H4 (cell line): ENCODE results near the gene BCR. TPM values are rescaled to one million over a fixed set of nuclear protein-coding genes. Genes with fewer than 3 reads are reported as not detected.
"Not testable (repeated sequence)": the region's sequence is repeated elsewhere in the genome, so short reads cannot be mapped to it uniquely, and the experiment has no call there.

Experiments used
- DNase-seq: peaks from one replicate; pipeline ENCODE4 v3.0.0-alpha.2; 2015; ENCODE audit warnings: low spot score
- total RNA-seq: library from RNA; depleted of rRNA; stranded (reverse); fragments of >200 nt; shearing (Covaris generic); gene quantifications from 2 replicates; pipeline ENCODE4 v1.2.3, GENCODE V29; 2014; rRNA removed

The BCR gene
- total RNA-seq, 1 experiment from 2014 or later: 10.1 TPM

DNA sequence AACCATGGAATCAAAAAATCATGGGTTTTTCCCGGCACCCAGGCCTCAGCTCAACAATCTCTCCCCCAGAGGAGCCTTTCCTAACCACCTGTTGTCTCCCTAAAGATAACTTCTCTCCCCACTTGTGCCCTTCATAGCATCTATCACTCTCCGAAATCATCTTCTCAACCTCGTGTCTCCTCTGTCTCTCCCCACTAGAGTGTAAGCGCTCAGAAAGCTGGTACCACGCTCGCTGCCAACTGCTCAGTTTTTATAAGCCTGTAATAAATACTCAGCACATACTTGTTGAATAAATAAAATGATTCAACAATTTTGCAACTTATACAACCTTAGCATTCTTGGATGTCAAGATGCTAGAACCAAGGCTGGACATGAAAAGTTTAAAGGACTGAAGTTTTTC is 185.2 kb downstream of the BCR start:
- no peak for DNase-seq

DNA sequence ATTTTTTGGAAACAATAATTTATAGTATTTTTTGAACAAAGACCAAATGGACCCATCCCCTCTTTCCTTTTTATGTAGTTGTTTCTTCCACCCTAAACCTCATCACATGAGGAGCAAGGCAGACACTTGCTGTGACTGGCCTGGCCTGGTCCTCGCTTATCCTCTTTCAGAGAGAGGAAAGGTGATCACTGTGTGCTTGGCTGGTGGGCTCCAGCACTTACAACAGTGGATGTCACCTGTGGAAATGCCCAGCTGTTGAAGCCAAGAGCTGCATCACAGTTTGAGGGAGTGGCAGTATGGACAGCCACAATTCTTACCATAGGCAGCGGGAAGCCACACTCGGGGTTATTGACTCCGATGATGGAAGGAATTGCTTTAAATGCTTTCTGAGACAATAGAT is 185.7 kb downstream of the BCR start:
- no peak for DNase-seq

DNA sequence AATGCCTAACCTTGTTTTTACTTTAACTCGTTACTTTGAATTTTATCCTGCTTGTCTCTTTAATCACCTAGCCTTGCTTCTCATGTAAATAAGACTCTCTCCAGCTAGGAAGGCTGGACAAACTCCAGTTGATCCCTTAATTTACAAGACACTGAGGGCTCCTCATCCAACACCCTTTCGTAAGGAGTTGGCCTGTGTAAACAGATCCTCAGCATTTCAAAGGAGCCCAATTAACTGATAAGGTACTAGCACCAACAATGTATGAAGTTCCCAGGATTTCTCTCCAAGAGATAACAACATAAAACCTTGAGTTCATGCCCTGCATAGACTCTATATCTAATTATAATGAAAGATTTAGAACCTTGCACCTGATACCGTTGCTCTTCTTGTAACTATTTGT is 186.9 kb downstream of the BCR start:
- not testable (repeated sequence) for DNase-seq

Other genes starting within 250 kb of the BCR start
- 2.3 and 3.4 TPM in 2 replicates for gene GNAZ, start 110.0 kb upstream of the BCR start, total RNA-seq
- not detected in 2 replicates for gene RSPH14, start 38.5 kb upstream of the BCR start, total RNA-seq
- gene RAB36, start 35.0 kb upstream of the BCR start, total RNA-seq: 3.0 and 3.7 TPM in 2 replicates